Suprapubic skin (tissue), 4 donors: ENCODE results near the gene SCAMP3. TPM values are rescaled to one million over a fixed set of nuclear protein-coding genes. Genes with fewer than 3 reads are reported as not detected.

ENCODE experiments used
- DNase-seq, 2 donors: peaks; one replicate each; pipeline ENCODE4 v3.0.0-alpha.2; 2019; ENCODE audit warnings: low spot score in 2 of 2
- H3K27ac ChIP-seq: fragments of 200-600 bp; sonication (generic); one replicate; pipeline ENCODE4 v1.5.1; 2019
- H3K27me3 ChIP-seq: fragments of 200-600 bp; sonication (generic); one replicate; pipeline ENCODE4 v1.5.1; 2019
- H3K36me3 ChIP-seq: fragments of 200-600 bp; sonication (generic); one replicate; pipeline ENCODE4 v1.5.1; 2019
- H3K4me1 ChIP-seq: fragments of 200-600 bp; sonication (generic); one replicate; pipeline ENCODE4 v1.5.1; 2019
- H3K4me3 ChIP-seq: fragments of 200-600 bp; sonication (generic); one replicate; pipeline ENCODE4 v1.5.1; 2019; ENCODE audit warnings: mild to moderate bottlenecking
- H3K9me3 ChIP-seq: fragments of 200-600 bp; sonication (generic); one replicate; pipeline ENCODE4 v1.5.1; 2019
- CTCF ChIP-seq, 2 donors: fragments of 200-600 bp in 1 of 2; fragments of 450-650 bp in 1 of 2; sonication (generic) in 1 of 2; IDR thresholded peaks; one replicate each; pipeline ENCODE4 v1.5.1; 2016 to 2019; ENCODE audit warnings: antibody characterized with exemption in 2 of 2, mild to moderate bottlenecking in 1 of 2, moderate library complexity in 1 of 2
- EP300 ChIP-seq: sonication (generic); formaldehyde crosslinking; IDR thresholded peaks from one replicate; pipeline ENCODE4 v1.6.1; 2017; ENCODE audit warnings: antibody characterized with exemption
- POLR2A ChIP-seq, 2 donors: fragments of 450-650 bp; IDR thresholded peaks; one replicate each; pipeline ENCODE4 v1.6.1; 2017; ENCODE audit warnings: antibody characterized with exemption in 2 of 2, mild to moderate bottlenecking in 2 of 2, moderate library complexity in 2 of 2
- POLR2AphosphoS5 ChIP-seq, 3 donors: sonication (generic); formaldehyde crosslinking; IDR thresholded peaks; one replicate each; pipeline ENCODE4 v1.6.1; 2017; ENCODE audit warnings: antibody characterized with exemption in 3 of 3
- WGBS: methylation state at CpG from one replicate; pipeline ENCODE4 v1.1.5; 2018; 5-methylcytosine and 5-hydroxymethylcytosine counted together
- total RNA-seq, 4 donors: library from RNA; depleted of rRNA; stranded (reverse); fragments of >200 nt; gene quantifications; one replicate each; pipeline ENCODE4 v1.1.0, GENCODE V29; 2016

Gene SCAMP3
- total RNA-seq, 4 donors from 2014 or later: 45.1 to 73.3 (median 67.6) TPM

GRCh38 chr1:155305881-155306391, 43.8 kb upstream of the SCAMP3 start:
- DNase-seq: no peak
- TF ChIP-seq EP300: no peak
- no peak for TF ChIP-seq POLR2AphosphoS5 (IDR thresholded peaks at IDR 0.05)
- no peak for TF ChIP-seq POLR2A (IDR thresholded peaks at IDR 0.05)
- TF ChIP-seq CTCF (IDR thresholded peaks at IDR 0.05): no peak
- no peak overlapping the region for H3K27ac ChIP-seq
- WGBS: 62% methylated on average over 7 of the region's 7 CpGs
- H3K27me3 ChIP-seq: no peaks in the 10 kb centered on the region
- no peaks in the 10 kb centered on the region for H3K36me3 ChIP-seq
- no peak overlapping the region for H3K4me3 ChIP-seq
- no peaks in the 10 kb centered on the region for H3K9me3 ChIP-seq
- H3K4me1 ChIP-seq: peaks cover 19% of the 10 kb centered on the region

GRCh38 chr1:155304558-155305063, 42.5 kb upstream of the SCAMP3 start:
- Histone ChIP-seq H3K4me1 (peaks cover 8% of the 10 kb centered on the region), H3K36me3 (no peaks in the 10 kb centered on the region), H3K27me3 (no peaks in the 10 kb centered on the region), H3K4me3 (no peak overlapping the region), H3K27ac (no peak overlapping the region), H3K9me3 (no peaks in the 10 kb centered on the region)
- WGBS: 81% methylated on average over 11 of the region's 11 CpGs
- no peak for TF ChIP-seq POLR2A (IDR thresholded peaks at IDR 0.05)
- no peak for TF ChIP-seq CTCF (IDR thresholded peaks at IDR 0.05)
- TF ChIP-seq POLR2AphosphoS5 (IDR thresholded peaks at IDR 0.05): no peak
- no peak for TF ChIP-seq EP300
- no peak for DNase-seq

- H3K27ac ChIP-seq: no peak within 1 kb of the TSS
- H3K4me1 ChIP-seq: peaks cover 2% of the 10 kb centered on the region
- no peaks in the 10 kb centered on the region for H3K9me3 ChIP-seq
- H3K4me3 ChIP-seq: no peak within 1 kb of the TSS
- H3K36me3 ChIP-seq: no peaks in the 10 kb centered on the region
- 89% methylated on average over 5 of the region's 5 CpGs for WGBS
- DNase-seq: no peak
- no peak for TF ChIP-seq POLR2AphosphoS5 (IDR thresholded peaks at IDR 0.05)
- TF ChIP-seq EP300: no peak
- TF ChIP-seq POLR2A (IDR thresholded peaks at IDR 0.05): no peak
- no peak for TF ChIP-seq CTCF (IDR thresholded peaks at IDR 0.05)
- H3K27me3 ChIP-seq: no peaks in the 10 kb centered on the region
Observed at GRCh38 chr1:155301342-155301841, 39.2 kb upstream of the SCAMP3 start, which contains the start of gene PKLR. Gene PKLR (minus strand): TSS chr1:155301438. CDS start chr1:155301395, 43 bp downstream.

GRCh38 chr1:155300553-155301329, 38.6 kb upstream of the SCAMP3 start:
- WGBS: 94% methylated on average over 9 of the region's 9 CpGs
- Histone ChIP-seq H3K27ac (no peak overlapping the region), H3K36me3 (no peaks in the 10 kb centered on the region), H3K4me3 (no peak overlapping the region), H3K4me1 (peaks cover 4% of the 10 kb centered on the region), H3K9me3 (no peaks in the 10 kb centered on the region), H3K27me3 (peaks cover 5% of the 10 kb centered on the region)
- DNase-seq: no peak
- no peak for TF ChIP-seq CTCF (IDR thresholded peaks at IDR 0.05)
- TF ChIP-seq POLR2A (IDR thresholded peaks at IDR 0.05): no peak
- TF ChIP-seq POLR2AphosphoS5 (IDR thresholded peaks at IDR 0.05): no peak
- TF ChIP-seq EP300: no peak

- no peaks in the 10 kb centered on the region for H3K9me3 ChIP-seq
- no peak overlapping the region for H3K4me3 ChIP-seq
- TF ChIP-seq POLR2A (IDR thresholded peaks at IDR 0.05) (no peak), CTCF (IDR thresholded peaks at IDR 0.05) (no peak), EP300 (no peak), POLR2AphosphoS5 (IDR thresholded peaks at IDR 0.05) (no peak)
- H3K36me3 ChIP-seq: no peaks in the 10 kb centered on the region
- no peak overlapping the region for H3K27ac ChIP-seq
- DNase-seq: no peak
- WGBS: 98% methylated on average over 8 of the region's 8 CpGs
- peaks cover 9% of the 10 kb centered on the region for H3K4me1 ChIP-seq
- peaks cover 12% of the 10 kb centered on the region for H3K27me3 ChIP-seq
Observed at GRCh38 chr1:155300024-155300423, 37.9 kb upstream of the SCAMP3 start.
